Subcutaneous abdominal adipose tissue (tissue), 5 donors: ENCODE measurements around the gene CYP26A1.

Experiments
- H3K27ac ChIP-seq: one replicate; pipeline ENCODE4 v1.7.0; 2013; ENCODE audit warnings: low read depth, mild to moderate bottlenecking, inconsistent platforms, low read length, moderate library complexity
- H3K27me3 ChIP-seq, 5 donors: one replicate each; pipeline ENCODE4 v1.7.0; 2013; ENCODE audit warnings: low read length in 5 of 5, inconsistent platforms in 1 of 5; ENCODE audit not compliant: control insufficient read depth in 5 of 5, insufficient read depth in 4 of 5
- H3K36me3 ChIP-seq, 5 donors: one replicate each; pipeline ENCODE4 v1.7.0; 2013; ENCODE audit warnings: low read length in 5 of 5; ENCODE audit not compliant: control insufficient read depth in 5 of 5, insufficient read depth in 5 of 5
- H3K4me1 ChIP-seq, 5 donors: one replicate each; pipeline ENCODE4 v1.7.0; 2013; ENCODE audit warnings: low read length in 5 of 5, mild to moderate bottlenecking in 3 of 5, moderate library complexity in 1 of 5; ENCODE audit not compliant: control insufficient read depth in 5 of 5, insufficient read depth in 5 of 5
- H3K4me3 ChIP-seq, 5 donors: one replicate each; pipeline ENCODE4 v1.7.0; 2013; ENCODE audit warnings: low read length in 5 of 5, low read depth in 1 of 5
- H3K9ac ChIP-seq, 5 donors: one replicate each; pipeline ENCODE4 v1.7.0; 2013; ENCODE audit warnings: low read length in 5 of 5, mild to moderate bottlenecking in 4 of 5, moderate library complexity in 3 of 5
- H3K9me3 ChIP-seq, 5 donors: one replicate each; pipeline ENCODE4 v1.7.0; 2013; ENCODE audit warnings: low read length in 5 of 5; ENCODE audit not compliant: control insufficient read depth in 5 of 5
- donor health status: healthy.
- donor health status: healthy.
- donor health status: healthy.
- donor health status: healthy.
- donor health status: healthy.

The CYP26A1 gene

GRCh38 chr10:93064874-93065660 is 8.6 kb upstream of the CYP26A1 start:
- H3K36me3 ChIP-seq = no peaks in the 10 kb centered on the region
- no peak overlapping the region for H3K27ac ChIP-seq
- peaks cover 72 to 90% (median 76%) of the 10 kb centered on the region in 5 donors for H3K27me3 ChIP-seq
- peaks cover 4 to 50% (median 43%) of the 10 kb centered on the region in 5 donors for H3K4me1 ChIP-seq
- no peak overlapping the region for H3K4me3 ChIP-seq
- H3K9ac ChIP-seq = no peak overlapping the region
- no peaks in the 10 kb centered on the region for H3K9me3 ChIP-seq

GRCh38 chr10:93065675-93066543 is 7.8 kb upstream of the CYP26A1 start:
- Histone ChIP-seq H3K9me3 (no peaks in the 10 kb centered on the region), H3K4me3 (peak overlapping the region in 1 of 5 donors; percentile 16), H3K27me3 (peaks cover 73 to 93% (median 80%) of the 10 kb centered on the region in 5 donors), H3K36me3 (no peaks in the 10 kb centered on the region), H3K9ac (no peak overlapping the region), H3K4me1 (peaks cover 4 to 42% (median 40%) of the 10 kb centered on the region in 5 donors), H3K27ac (no peak overlapping the region)

GRCh38 chr10:93066544-93066913 is 7.2 kb upstream of the CYP26A1 start:
- no peak overlapping the region for H3K4me3 ChIP-seq
- H3K4me1 ChIP-seq = peaks cover 4 to 36% (median 33%) of the 10 kb centered on the region in 5 donors
- peaks cover 71 to 92% (median 78%) of the 10 kb centered on the region in 5 donors for H3K27me3 ChIP-seq
- no peak overlapping the region for H3K9ac ChIP-seq
- H3K27ac ChIP-seq = no peak overlapping the region
- H3K9me3 ChIP-seq = no peaks in the 10 kb centered on the region
- no peaks in the 10 kb centered on the region for H3K36me3 ChIP-seq

- H3K9me3 ChIP-seq = no peaks in the 10 kb centered on the region
- no peak overlapping the region for H3K9ac ChIP-seq
- no peaks in the 10 kb centered on the region for H3K36me3 ChIP-seq
- H3K27me3 ChIP-seq = peaks cover 78 to 96% (median 79%) of the 10 kb centered on the region in 5 donors
- H3K4me3 ChIP-seq = no peak overlapping the region
- peaks cover 2 to 36% (median 33%) of the 10 kb centered on the region in 5 donors for H3K4me1 ChIP-seq
- H3K27ac ChIP-seq = no peak overlapping the region
Observed at GRCh38 chr10:93067443-93068365, 6.0 kb upstream of the CYP26A1 start.

- peaks cover 2 to 38% (median 37%) of the 10 kb centered on the region in 5 donors for H3K4me1 ChIP-seq
Observed at GRCh38 chr10:93068411-93069244, 5.1 kb upstream of the CYP26A1 start.

DNA sequence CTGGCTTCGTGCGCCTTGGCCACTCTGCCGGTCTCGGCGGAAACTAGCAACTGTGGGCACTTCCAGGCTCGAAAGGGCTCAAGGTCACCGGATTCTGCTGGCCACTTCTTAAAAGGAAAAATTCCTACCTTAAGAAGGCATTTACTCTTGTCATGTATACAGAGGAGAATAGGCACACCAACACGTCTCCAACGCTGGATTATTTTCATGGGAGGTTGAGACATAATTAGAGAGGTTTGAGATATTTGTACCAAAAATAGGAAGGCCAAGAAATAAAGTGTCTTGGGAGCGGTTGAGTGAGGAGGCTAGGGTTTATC is 4.5 kb upstream of the CYP26A1 start:
- Histone ChIP-seq H3K27me3 (peaks cover 78 to 96% (median 84%) of the 10 kb centered on the region in 5 donors), H3K9me3 (no peaks in the 10 kb centered on the region), H3K36me3 (no peaks in the 10 kb centered on the region), H3K4me3 (no peak overlapping the region), H3K4me1 (peaks cover 2 to 43% (median 43%) of the 10 kb centered on the region in 5 donors), H3K9ac (no peak overlapping the region), H3K27ac (no peak overlapping the region)

More at GRCh38 chr10:93068411-93069244, 5.1 kb upstream of the CYP26A1 start:
- Histone ChIP-seq H3K36me3 (no peaks in the 10 kb centered on the region), H3K9me3 (no peaks in the 10 kb centered on the region), H3K9ac (no peak overlapping the region), H3K27ac (no peak overlapping the region), H3K4me3 (peak overlapping the region in 1 of 5 donors; percentile 1), H3K27me3 (peaks cover 82 to 96% (median 85%) of the 10 kb centered on the region in 5 donors)

DNA sequence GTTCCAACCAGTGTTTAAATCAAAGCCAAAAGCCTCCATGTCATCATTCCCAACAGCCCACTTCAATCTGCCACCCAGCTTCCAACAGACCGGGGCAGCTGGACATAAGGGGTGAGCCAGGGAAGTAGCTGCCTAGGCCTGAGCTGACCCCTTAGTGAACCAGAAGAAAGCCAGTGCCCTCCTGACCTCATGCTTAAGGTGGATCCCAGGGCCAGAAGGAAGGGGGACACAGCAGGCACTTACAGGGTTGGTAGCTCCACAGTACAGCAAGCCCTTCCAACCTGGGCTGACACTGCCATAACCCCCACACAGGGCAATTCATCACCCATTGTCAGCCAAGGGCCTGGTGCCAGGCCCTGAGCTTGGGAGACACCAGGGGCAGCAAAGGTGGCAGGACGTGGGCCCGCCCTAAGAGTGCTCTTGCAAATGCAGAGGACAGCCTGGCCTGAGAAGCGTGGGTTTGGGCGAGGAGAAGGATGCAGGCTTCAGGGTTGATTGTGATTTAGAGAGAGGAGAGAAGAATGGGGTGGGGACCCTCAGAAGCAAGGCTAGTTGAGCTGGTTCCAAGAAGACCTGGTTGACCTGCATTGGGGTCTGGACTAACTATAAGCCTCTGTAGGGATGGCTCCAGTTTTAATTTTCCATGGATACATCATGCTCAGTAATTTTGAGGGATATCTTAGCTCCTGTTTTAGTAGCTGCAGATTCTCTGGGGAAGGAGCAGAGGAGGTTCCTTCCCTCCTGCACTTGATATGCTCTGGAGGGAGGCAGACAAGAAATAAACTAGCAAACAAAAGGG is 3.1 kb upstream of the CYP26A1 start:
- Histone ChIP-seq H3K9ac (no peak overlapping the region), H3K4me1 (peaks cover 2 to 53% (median 51%) of the 10 kb centered on the region in 5 donors), H3K9me3 (no peaks in the 10 kb centered on the region), H3K27me3 (peaks cover 79 to 94% (median 84%) of the 10 kb centered on the region in 5 donors), H3K4me3 (no peak overlapping the region), H3K36me3 (no peaks in the 10 kb centered on the region), H3K27ac (no peak overlapping the region)

DNA sequence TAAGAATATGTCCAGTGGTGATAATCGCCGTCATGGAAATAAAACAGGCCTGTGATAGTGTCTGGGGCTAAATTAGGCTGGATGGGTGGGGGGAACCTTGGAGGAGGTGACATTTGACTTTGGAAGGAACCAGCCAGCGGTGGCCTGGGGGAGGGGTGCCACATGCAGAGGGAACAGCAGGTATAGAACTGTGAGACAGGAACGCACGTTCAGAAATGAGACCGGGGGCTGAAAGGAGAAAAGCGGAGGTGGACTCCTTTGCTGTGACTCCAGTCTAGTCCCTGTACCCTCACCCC is 2.6 kb upstream of the CYP26A1 start:
- no peaks in the 10 kb centered on the region for H3K36me3 ChIP-seq
- H3K27me3 ChIP-seq = peaks cover 77 to 90% (median 84%) of the 10 kb centered on the region in 5 donors
- H3K4me1 ChIP-seq = peaks cover 2 to 51% (median 48%) of the 10 kb centered on the region in 5 donors
- no peak overlapping the region for H3K4me3 ChIP-seq
- H3K9ac ChIP-seq = no peak overlapping the region
- H3K9me3 ChIP-seq = no peaks in the 10 kb centered on the region
- H3K27ac ChIP-seq = no peak overlapping the region
